HEK293 (cell line): ENCODE data around the gene NHP2.

Experiments used
- EGR2 ChIP-seq: fragments of 450-650 bp; formaldehyde crosslinking; IDR thresholded peaks from 2 replicates; pipeline ENCODE4 v1.5.1; 2016; ENCODE audit warnings: low read depth, missing biosample characterization, missing genetic modification characterization
- GLI4 ChIP-seq: fragments of 450-650 bp; formaldehyde crosslinking; IDR thresholded peaks from 2 replicates; pipeline ENCODE4 v1.5.1; 2016; ENCODE audit warnings: missing biosample characterization, missing genetic modification characterization
- HOXD13 ChIP-seq: sonication (generic); formaldehyde crosslinking; IDR thresholded peaks from 2 replicates; pipeline ENCODE4 v1.8.0; 2022; ENCODE audit warnings: missing genetic modification reagents, borderline replicate concordance
- KLF16 ChIP-seq: fragments of 450-650 bp; formaldehyde crosslinking; IDR thresholded peaks from 2 replicates; pipeline ENCODE4 v1.5.1; 2017; ENCODE audit warnings: missing biosample characterization, missing genetic modification characterization
- KLF7 ChIP-seq: fragments of 450-650 bp; formaldehyde crosslinking; IDR thresholded peaks from 2 replicates; pipeline ENCODE4 v1.5.1; 2016; ENCODE audit warnings: missing biosample characterization, missing genetic modification characterization, borderline replicate concordance
- KLF9 ChIP-seq: fragments of 450-650 bp; formaldehyde crosslinking; IDR thresholded peaks from 2 replicates; pipeline ENCODE4 v1.5.1; 2016; ENCODE audit warnings: missing biosample characterization, missing genetic modification characterization, low read depth
- OSR2 ChIP-seq: fragments of 450-650 bp; formaldehyde crosslinking; IDR thresholded peaks from 2 replicates; pipeline ENCODE4 v1.5.1; 2016; ENCODE audit warnings: missing biosample characterization, missing genetic modification characterization
- PBX3 ChIP-seq: sonication (generic); formaldehyde crosslinking; IDR thresholded peaks from 2 replicates; pipeline ENCODE4 v1.8.1; 2022; ENCODE audit warnings: mild to moderate bottlenecking, moderate library complexity, missing genetic modification reagents
- SALL2 ChIP-seq: fragments of 450-650 bp; formaldehyde crosslinking; IDR thresholded peaks from 2 replicates; pipeline ENCODE4 v1.5.0; 2017; ENCODE audit warnings: missing biosample characterization, mild to moderate bottlenecking, missing genetic modification characterization, borderline replicate concordance
- SCRT1 ChIP-seq: fragments of 450-650 bp; formaldehyde crosslinking; IDR thresholded peaks from 2 replicates; pipeline ENCODE4 v1.5.1; 2016; ENCODE audit warnings: missing biosample characterization, missing genetic modification characterization, borderline replicate concordance
- SCRT2 ChIP-seq: fragments of 450-650 bp; formaldehyde crosslinking; IDR thresholded peaks from 2 replicates; pipeline ENCODE4 v1.5.1; 2016; ENCODE audit warnings: missing biosample characterization, missing genetic modification characterization
- SETDB1 ChIP-seq: IDR thresholded peaks from one replicate; pipeline ENCODE4 v1.6.1; 2017; ENCODE audit warnings: mild to moderate bottlenecking, low read length, moderate library complexity, mixed read lengths; ENCODE audit not compliant: insufficient read length
- SP3 ChIP-seq: fragments of 450-650 bp; formaldehyde crosslinking; IDR thresholded peaks from 2 replicates; pipeline ENCODE4 v1.5.1; 2016; ENCODE audit warnings: missing biosample characterization, missing genetic modification characterization
- SP7 ChIP-seq: fragments of 450-650 bp; formaldehyde crosslinking; IDR thresholded peaks from 2 replicates; pipeline ENCODE4 v1.5.1; 2016; ENCODE audit warnings: missing biosample characterization, missing genetic modification characterization
- TCF7L2 ChIP-seq: IDR thresholded peaks from 2 replicates; pipeline ENCODE4 v1.6.1; 2011; ENCODE audit warnings: low read depth, mild to moderate bottlenecking, inconsistent platforms, low read length, moderate library complexity, borderline replicate concordance
- TSHZ1 ChIP-seq: fragments of 450-650 bp; formaldehyde crosslinking; IDR thresholded peaks from 2 replicates; pipeline ENCODE4 v1.5.1; 2016; ENCODE audit warnings: missing biosample characterization, missing genetic modification characterization, borderline replicate concordance
- ZBTB21 ChIP-seq: fragments of 450-650 bp; formaldehyde crosslinking; IDR thresholded peaks from 2 replicates; pipeline ENCODE4 v1.5.1; 2017; ENCODE audit warnings: missing biosample characterization, missing genetic modification characterization
- ZBTB48 ChIP-seq: fragments of 450-650 bp; formaldehyde crosslinking; IDR thresholded peaks from 2 replicates; pipeline ENCODE4 v1.5.1; 2016; ENCODE audit warnings: missing biosample characterization, missing genetic modification characterization
- ZFHX2 ChIP-seq: fragments of 450-650 bp; formaldehyde crosslinking; conservative IDR thresholded peaks from 2 replicates; pipeline ENCODE4 v1.5.1; 2016; ENCODE audit warnings: missing biosample characterization, missing genetic modification characterization
- ZFP3 ChIP-seq: fragments of 450-650 bp; formaldehyde crosslinking; IDR thresholded peaks from 2 replicates; pipeline ENCODE4 v1.5.1; 2016; ENCODE audit warnings: low read depth, missing biosample characterization, missing genetic modification characterization
- ZNF140 ChIP-seq: fragments of 450-650 bp; formaldehyde crosslinking; IDR thresholded peaks from 2 replicates; pipeline ENCODE4 v1.5.1; 2016; ENCODE audit warnings: missing biosample characterization, missing genetic modification characterization
- ZNF211 ChIP-seq: fragments of 450-650 bp; formaldehyde crosslinking; IDR thresholded peaks from 2 replicates; pipeline ENCODE4 v1.5.1; 2016; ENCODE audit warnings: low read depth, missing biosample characterization, missing genetic modification characterization
- ZNF274 ChIP-seq, 2 experiments: fragments of 200-500 bp in 1 of 2; fragments of 450-650 bp in 1 of 2; sonication (Bioruptor generic) in 1 of 2; formaldehyde crosslinking in 1 of 2; IDR thresholded peaks; 2 replicates each; pipeline versions ENCODE4 v1.5.1 to v1.6.1; 2014 to 2016; ENCODE audit warnings: borderline replicate concordance in 1 of 2, inconsistent platforms in 1 of 2, low read length in 1 of 2, missing biosample characterization in 1 of 2, missing genetic modification characterization in 1 of 2
- ZNF302 ChIP-seq: fragments of 450-650 bp; formaldehyde crosslinking; IDR thresholded peaks from 2 replicates; pipeline ENCODE4 v1.5.1; 2016; ENCODE audit warnings: missing biosample characterization, missing genetic modification characterization, low read depth
- ZNF555 ChIP-seq: fragments of 450-650 bp; formaldehyde crosslinking; conservative IDR thresholded peaks from 2 replicates; pipeline ENCODE4 v1.5.1; 2017; ENCODE audit warnings: missing biosample characterization, mild to moderate bottlenecking, missing genetic modification characterization, inconsistent platforms
- ZNF558 ChIP-seq: fragments of 450-650 bp; formaldehyde crosslinking; IDR thresholded peaks from 2 replicates; pipeline ENCODE4 v1.5.1; 2016; ENCODE audit warnings: missing biosample characterization, missing genetic modification characterization
- ZNF654 ChIP-seq: fragments of 450-650 bp; formaldehyde crosslinking; IDR thresholded peaks from 2 replicates; pipeline ENCODE4 v1.5.1; 2016; ENCODE audit warnings: low read depth, missing biosample characterization, missing genetic modification characterization
- ZNF747 ChIP-seq: fragments of 450-650 bp; formaldehyde crosslinking; IDR thresholded peaks from 2 replicates; pipeline ENCODE4 v1.5.1; 2016; ENCODE audit warnings: missing biosample characterization, missing genetic modification characterization
- ZNF768 ChIP-seq: fragments of 450-650 bp; formaldehyde crosslinking; IDR thresholded peaks from 2 replicates; pipeline ENCODE4 v1.5.1; 2018; ENCODE audit warnings: missing biosample characterization, mild to moderate bottlenecking, missing genetic modification characterization
- ZNF777 ChIP-seq: fragments of 450-650 bp; formaldehyde crosslinking; IDR thresholded peaks from 2 replicates; pipeline ENCODE4 v1.5.1; 2017; ENCODE audit warnings: missing biosample characterization, missing genetic modification characterization, borderline replicate concordance
- ZNF837 ChIP-seq: fragments of 450-650 bp; formaldehyde crosslinking; IDR thresholded peaks from 2 replicates; pipeline ENCODE4 v1.5.1; 2016; ENCODE audit warnings: missing biosample characterization, missing genetic modification characterization
- TF ChIP-seq, protein P1 (sequence below): fragments of 450-650 bp; formaldehyde crosslinking; IDR thresholded peaks from 2 replicates; pipeline ENCODE4 v1.5.1; 2016; ENCODE audit warnings: missing biosample characterization, missing genetic modification characterization, low read depth

Gene NHP2

DNA sequence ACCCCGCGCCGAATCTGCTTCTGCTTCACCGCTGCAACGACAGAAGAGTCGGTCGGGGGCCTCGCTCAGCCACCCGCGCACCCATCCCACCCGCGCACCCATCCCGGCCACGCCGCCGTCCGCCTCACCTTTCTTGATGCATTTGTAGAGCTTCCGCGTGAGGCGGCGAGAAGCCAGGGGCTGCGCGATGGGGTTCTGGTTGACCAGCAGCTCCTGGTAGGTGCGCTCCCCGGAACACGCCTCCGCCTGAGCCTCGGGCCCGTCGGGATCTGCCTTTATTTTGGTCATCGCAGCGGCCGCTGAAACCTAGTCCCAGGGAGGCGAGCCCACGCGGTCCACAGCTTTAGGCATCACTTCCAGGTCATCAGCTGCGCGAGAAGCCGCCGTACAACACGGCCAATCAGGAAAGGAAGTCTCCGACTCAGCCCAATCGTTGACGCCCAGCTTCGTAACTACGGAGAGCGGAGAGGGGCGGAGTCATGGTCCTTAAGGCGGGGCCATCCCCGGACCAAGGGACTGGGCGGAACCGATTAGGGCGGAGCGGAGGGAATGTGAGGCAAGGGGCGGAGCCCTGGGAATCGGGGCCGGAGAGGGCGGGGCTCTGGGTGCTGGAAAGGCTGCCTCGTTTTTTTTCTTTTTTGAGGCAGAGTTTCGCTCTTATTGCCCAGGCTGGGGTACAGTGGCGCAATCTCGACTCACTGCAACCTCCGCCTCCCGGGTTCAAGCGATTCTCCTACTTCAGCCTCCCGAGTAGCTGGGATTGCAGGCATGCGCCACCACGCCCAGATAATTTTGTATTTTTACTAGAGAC, at the start of gene NHP2 (continued):
- TF ChIP-seq ZNF747 (tag by site-specific recombination): no peak
- no peak for TF ChIP-seq KLF16 (tag by site-specific recombination)
- no peak for TF ChIP-seq ZNF140 (tag by site-specific recombination)
- no peak for TF ChIP-seq HOXD13 (CRISPR knock-in tag)
- TF ChIP-seq KLF9 (tag by site-specific recombination): peak; percentile 88
- TF ChIP-seq SALL2 (tag by site-specific recombination): no peak
- no peak for TF ChIP-seq ZNF558 (tag by site-specific recombination)
- TF ChIP-seq ZNF302 (tag by site-specific recombination): no peak
- no peak for TF ChIP-seq ZNF777
- TF ChIP-seq EGR2: peak; percentile 85
- TF ChIP-seq OSR2: no peak
- TF ChIP-seq, protein P1, sequence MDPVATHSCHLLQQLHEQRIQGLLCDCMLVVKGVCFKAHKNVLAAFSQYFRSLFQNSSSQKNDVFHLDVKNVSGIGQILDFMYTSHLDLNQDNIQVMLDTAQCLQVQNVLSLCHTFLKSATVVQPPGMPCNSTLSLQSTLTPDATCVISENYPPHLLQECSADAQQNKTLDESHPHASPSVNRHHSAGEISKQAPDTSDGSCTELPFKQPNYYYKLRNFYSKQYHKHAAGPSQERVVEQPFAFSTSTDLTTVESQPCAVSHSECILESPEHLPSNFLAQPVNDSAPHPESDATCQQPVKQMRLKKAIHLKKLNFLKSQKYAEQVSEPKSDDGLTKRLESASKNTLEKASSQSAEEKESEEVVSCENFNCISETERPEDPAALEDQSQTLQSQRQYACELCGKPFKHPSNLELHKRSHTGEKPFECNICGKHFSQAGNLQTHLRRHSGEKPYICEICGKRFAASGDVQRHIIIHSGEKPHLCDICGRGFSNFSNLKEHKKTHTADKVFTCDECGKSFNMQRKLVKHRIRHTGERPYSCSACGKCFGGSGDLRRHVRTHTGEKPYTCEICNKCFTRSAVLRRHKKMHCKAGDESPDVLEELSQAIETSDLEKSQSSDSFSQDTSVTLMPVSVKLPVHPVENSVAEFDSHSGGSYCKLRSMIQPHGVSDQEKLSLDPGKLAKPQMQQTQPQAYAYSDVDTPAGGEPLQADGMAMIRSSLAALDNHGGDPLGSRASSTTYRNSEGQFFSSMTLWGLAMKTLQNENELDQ (tag by site-specific recombination): no peak
- no peak for TF ChIP-seq PBX3 (CRISPR knock-in tag)
- TF ChIP-seq ZNF274 (IDR thresholded peaks at IDR 0.05; ENCODE audit: low read length): no peak
- TF ChIP-seq ZNF274 (tag by site-specific recombination; IDR thresholded peaks at IDR 0.05; ENCODE audit: borderline replicate concordance): no peak
- no peak for TF ChIP-seq GLI4
- TF ChIP-seq SP3 (tag by site-specific recombination): peak; percentile 99
- no peak for TF ChIP-seq ZNF837 (tag by site-specific recombination)
- TF ChIP-seq TSHZ1 (tag by site-specific recombination): no peak
- TF ChIP-seq SP7: peak; percentile 41; the same call in 1 of the 2 replicates
- no peak for TF ChIP-seq SCRT1 (tag by site-specific recombination)
- peak; percentile 55; the same call in 1 of the 2 replicates for TF ChIP-seq ZBTB21
- no peak for TF ChIP-seq SETDB1
- no peak for TF ChIP-seq ZNF654 (tag by site-specific recombination)
- no peak for TF ChIP-seq ZNF768 (tag by site-specific recombination)
- TF ChIP-seq ZFHX2 (tag by site-specific recombination): peak; percentile 94
- peak; percentile 7; the same call in 1 of the 2 replicates for TF ChIP-seq KLF7 (tag by site-specific recombination)
- TF ChIP-seq TCF7L2: no peak
- TF ChIP-seq SCRT2: no peak
- no peak for TF ChIP-seq ZFP3 (tag by site-specific recombination)
- no peak for TF ChIP-seq ZNF211 (tag by site-specific recombination)
- TF ChIP-seq ZNF555 (tag by site-specific recombination): no peak
- TF ChIP-seq ZBTB48 (tag by site-specific recombination): no peak
